Subcutaneous adipose tissue (tissue), 4 donors: ENCODE results near the gene S100Z. TPM values are rescaled to one million over a fixed set of nuclear protein-coding genes. Genes with fewer than 3 reads are reported as not detected.

Source experiments
- total RNA-seq, 4 donors: library from RNA; depleted of rRNA; stranded (reverse); fragments of >200 nt; gene quantifications; one replicate each; pipeline ENCODE4 v1.1.0, GENCODE V29; 2016
- TF ChIP-seq, protein P1 (sequence below): fragments of 450-650 bp; IDR thresholded peaks from one replicate; pipeline ENCODE4 v1.5.1; 2016; ENCODE audit warnings: low read depth, mild to moderate bottlenecking, control low read depth, antibody characterized with exemption, moderate library complexity

The S100Z gene
- 1 to 10 TPM in 1 of 4 donors, not detected in 3; 2.5 TPM for total RNA-seq

GRCh38 chr5:76849419-76850291, at the start of gene S100Z:
S100Z (plus strand) TSS chr5:76850014; CDS start chr5:76875360, 25,346 bp downstream.
- TF ChIP-seq, protein P1, sequence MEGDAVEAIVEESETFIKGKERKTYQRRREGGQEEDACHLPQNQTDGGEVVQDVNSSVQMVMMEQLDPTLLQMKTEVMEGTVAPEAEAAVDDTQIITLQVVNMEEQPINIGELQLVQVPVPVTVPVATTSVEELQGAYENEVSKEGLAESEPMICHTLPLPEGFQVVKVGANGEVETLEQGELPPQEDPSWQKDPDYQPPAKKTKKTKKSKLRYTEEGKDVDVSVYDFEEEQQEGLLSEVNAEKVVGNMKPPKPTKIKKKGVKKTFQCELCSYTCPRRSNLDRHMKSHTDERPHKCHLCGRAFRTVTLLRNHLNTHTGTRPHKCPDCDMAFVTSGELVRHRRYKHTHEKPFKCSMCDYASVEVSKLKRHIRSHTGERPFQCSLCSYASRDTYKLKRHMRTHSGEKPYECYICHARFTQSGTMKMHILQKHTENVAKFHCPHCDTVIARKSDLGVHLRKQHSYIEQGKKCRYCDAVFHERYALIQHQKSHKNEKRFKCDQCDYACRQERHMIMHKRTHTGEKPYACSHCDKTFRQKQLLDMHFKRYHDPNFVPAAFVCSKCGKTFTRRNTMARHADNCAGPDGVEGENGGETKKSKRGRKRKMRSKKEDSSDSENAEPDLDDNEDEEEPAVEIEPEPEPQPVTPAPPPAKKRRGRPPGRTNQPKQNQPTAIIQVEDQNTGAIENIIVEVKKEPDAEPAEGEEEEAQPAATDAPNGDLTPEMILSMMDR = no peak

DNA sequence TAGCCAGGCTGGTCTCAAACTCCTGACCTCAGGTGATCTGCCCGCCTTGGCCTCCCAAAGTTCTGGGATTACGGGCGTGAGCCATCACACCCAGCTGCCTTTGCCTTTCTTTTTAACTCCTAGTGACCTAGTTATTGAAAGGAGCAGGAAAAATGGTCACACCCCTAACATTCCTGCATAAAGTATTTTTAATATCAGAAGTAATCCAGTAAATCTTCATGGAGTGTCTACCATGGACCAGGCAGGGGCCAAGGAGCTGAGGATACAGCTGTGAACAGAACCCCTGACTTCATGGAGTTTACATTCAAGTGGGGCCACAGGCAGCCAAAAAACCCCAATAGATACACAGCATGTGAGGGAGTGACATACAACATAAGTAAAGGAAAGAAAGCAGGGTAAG, 49.2 kb upstream of the S100Z start:
- TF ChIP-seq, protein P1 = no peak

GRCh38 chr5:76801159-76801802, 48.5 kb upstream of the S100Z start:
- TF ChIP-seq, protein P1 = no peak

- TF ChIP-seq, protein P1 = no peak
These were observed 48.0 kb upstream of the S100Z start for GRCh38 chr5:76801803-76802195.

DNA sequence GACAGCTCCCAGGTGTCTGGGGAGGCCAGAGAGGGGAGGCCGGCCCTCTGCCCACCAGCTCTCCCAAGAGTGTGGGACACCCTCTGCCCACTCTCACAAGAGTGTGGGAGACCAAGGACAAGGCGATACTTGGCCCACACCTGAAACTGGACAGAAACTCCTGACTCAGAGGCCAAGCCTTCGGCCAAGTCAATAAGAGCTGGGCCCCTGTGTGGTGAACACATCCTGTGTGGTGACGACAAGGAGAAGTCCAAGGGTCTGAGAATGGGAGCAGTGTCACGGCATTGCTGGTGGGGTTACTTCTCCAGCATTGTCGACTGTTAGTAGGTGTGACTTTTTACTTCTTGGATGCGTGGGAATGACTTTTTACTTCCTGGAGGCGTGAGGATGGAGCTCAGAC, 45.5 kb upstream of the S100Z start:
- TF ChIP-seq, protein P1 = no peak

DNA sequence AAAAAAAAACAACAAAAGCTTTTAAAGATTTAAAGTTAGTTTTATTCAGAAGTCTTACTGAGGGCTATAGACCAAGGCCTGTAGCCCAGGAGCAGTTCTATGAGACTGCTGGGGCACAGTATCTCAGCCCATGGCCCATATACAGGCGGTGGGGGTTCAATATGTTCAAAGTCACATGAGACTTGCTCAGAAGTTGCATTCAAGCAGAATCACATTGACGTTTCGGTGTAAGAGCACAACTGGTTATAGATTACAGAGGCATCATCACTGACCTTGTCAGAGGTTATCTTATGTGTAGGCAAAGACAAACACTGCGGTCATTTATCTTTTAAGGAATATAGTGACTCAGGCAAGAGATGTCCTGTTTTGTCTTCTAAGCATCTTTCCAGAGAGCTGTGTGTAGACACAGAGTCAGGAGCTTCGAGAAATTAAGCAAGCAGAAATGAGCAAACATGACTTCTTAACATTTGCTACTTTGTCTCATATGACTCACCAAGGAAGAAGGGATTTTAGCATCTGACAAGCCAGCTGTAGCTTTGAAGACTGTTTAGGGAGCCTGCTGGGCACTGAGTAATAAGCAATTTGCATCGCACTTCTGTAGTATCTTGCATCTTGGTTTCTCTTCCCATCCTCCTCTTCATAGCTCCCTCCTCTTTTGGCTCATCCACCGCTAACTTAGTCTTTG, 43.9 kb upstream of the S100Z start:
- TF ChIP-seq, protein P1 = no peak

- TF ChIP-seq, protein P1 = no peak
These were observed 42.5 kb upstream of the S100Z start for GRCh38 chr5:76807296-76807695.
